Keratinocyte (primary cell): ENCODE measurements around the gene C6orf52.
"Not testable (repeated sequence)": the region's sequence is repeated elsewhere in the genome, so short reads cannot be mapped to it uniquely, and the experiment has no call there.

Source experiments
- EZH2 ChIP-seq: IDR thresholded peaks from one replicate; pipeline ENCODE4 v1.6.1; 2012; ENCODE audit warnings: inconsistent platforms, mild to moderate bottlenecking, low read length, moderate library complexity
- TF ChIP-seq, protein P1 (sequence below), 3 experiments: IDR thresholded peaks in 1 of 3; conservative IDR thresholded peaks in 1 of 3; optimal IDR thresholded peaks in 1 of 3; 2 replicates in 2 of 3; 3 replicates in 1 of 3; pipeline versions ENCODE3 to v1.5.1; 2011; ENCODE audit warnings: low read length in 3 of 3, mild to moderate bottlenecking in 3 of 3, moderate library complexity in 2 of 3, control low read depth in 1 of 3, inconsistent platforms in 1 of 3; ENCODE audit not compliant: insufficient read depth in 2 of 3; ENCODE audit errors: extremely low read depth in 1 of 3

DNA sequence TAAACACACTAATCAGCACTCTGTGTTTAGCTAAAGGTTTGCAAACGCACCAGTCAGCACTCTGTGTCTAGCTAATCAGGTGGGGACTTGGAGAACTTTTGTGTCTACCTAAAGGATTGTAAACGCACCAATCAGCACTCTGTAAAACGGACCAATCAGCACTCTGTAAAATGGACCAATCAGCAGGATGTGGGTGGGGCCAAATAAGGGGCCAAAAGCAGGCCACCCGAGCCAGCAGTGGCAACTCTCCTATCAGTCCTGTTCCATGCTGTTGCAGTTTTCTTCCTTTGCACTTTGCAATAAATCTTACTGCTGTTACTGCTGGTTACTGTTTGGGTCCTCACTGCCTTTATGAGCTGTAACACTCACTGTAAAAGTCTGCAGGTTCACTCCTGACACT is 47.2 kb upstream of the C6orf52 start:
- TF ChIP-seq, protein P1, sequence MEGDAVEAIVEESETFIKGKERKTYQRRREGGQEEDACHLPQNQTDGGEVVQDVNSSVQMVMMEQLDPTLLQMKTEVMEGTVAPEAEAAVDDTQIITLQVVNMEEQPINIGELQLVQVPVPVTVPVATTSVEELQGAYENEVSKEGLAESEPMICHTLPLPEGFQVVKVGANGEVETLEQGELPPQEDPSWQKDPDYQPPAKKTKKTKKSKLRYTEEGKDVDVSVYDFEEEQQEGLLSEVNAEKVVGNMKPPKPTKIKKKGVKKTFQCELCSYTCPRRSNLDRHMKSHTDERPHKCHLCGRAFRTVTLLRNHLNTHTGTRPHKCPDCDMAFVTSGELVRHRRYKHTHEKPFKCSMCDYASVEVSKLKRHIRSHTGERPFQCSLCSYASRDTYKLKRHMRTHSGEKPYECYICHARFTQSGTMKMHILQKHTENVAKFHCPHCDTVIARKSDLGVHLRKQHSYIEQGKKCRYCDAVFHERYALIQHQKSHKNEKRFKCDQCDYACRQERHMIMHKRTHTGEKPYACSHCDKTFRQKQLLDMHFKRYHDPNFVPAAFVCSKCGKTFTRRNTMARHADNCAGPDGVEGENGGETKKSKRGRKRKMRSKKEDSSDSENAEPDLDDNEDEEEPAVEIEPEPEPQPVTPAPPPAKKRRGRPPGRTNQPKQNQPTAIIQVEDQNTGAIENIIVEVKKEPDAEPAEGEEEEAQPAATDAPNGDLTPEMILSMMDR (optimal IDR thresholded peaks at IDR 0.05 in 1 of 3, IDR thresholded peaks at IDR 0.05 in 1 of 3, conservative IDR thresholded peaks at IDR 0.05 in 1 of 3; ENCODE audit: extremely low read depth in 1 of 3, insufficient read depth in 2 of 3, low read length in 3 of 3), result not testable (repeated sequence)
- TF ChIP-seq EZH2, result not testable (repeated sequence)
